GM12878 (cell line): ENCODE measurements around the gene YIF1A. TPM values are rescaled to one million over a fixed set of nuclear protein-coding genes. Genes with fewer than 3 reads are reported as not detected.

Source experiments
- ATAC-seq: fragments of 200-7000 bp; cut with Tn5 transposase; 3 replicates; pipeline ENCODE4 v1.9.1; 2020; ENCODE audit warnings: mild to moderate bottlenecking, moderate library complexity
- BruUV-seq: library from RNA; stranded (reverse); fragments of 400-500 nt; replicated peaks from 2 replicates; lab custom pipeline; 2021; lab: Mats Ljungman, UMichigan
- CTCF ChIA-PET: fragments of 300-600 bp; sonication (Branson Sonifier 250); formaldehyde crosslinking; extraction: SDS; loops from one replicate; lab custom pipeline; 2021; ENCODE audit warnings: inconsistent platforms; lab: Yijun Ruan, JAX
- POLR2A ChIA-PET: fragments of 350-600 bp; formaldehyde crosslinking; extraction: SDS; loops from one replicate; lab custom pipeline; 2021; ENCODE audit warnings: inconsistent platforms; lab: Charles Lee
- RAD21 ChIA-PET: fragments of 300-600 bp; sonication (Branson Sonifier 250); formaldehyde crosslinking; loops from one replicate; lab custom pipeline; 2023; ENCODE audit warnings: antibody characterized with exemption; ENCODE audit not compliant: unreplicated experiment; lab: Charles Lee
- SMC1A ChIA-PET: fragments of 300-600 bp; sonication (Branson Sonifier 250); formaldehyde crosslinking; loops from one replicate; lab custom pipeline; 2023; ENCODE audit not compliant: unreplicated experiment, uncharacterized antibody; lab: Charles Lee
- DNase-seq: peaks from one replicate; pipeline ENCODE4 v3.0.0-alpha.2; 2011; ENCODE audit warnings: low read depth, low spot score
- FAIRE-seq: peaks from 3 replicates; lab custom pipeline; 2011; peaks lifted over from hg19 to GRCh38; lab: Jason Lieb, UNC
- H2AFZ ChIP-seq: 2 replicates; pipeline ENCODE4 v1.6.0; 2011; ENCODE audit warnings: low read depth, low read length, control low read depth; ENCODE audit not compliant: control insufficient read depth
- H3K27ac ChIP-seq: 2 replicates; pipeline ENCODE4 v1.5.1; 2011; ENCODE audit warnings: control low read depth; ENCODE audit not compliant: control insufficient read depth, insufficient read depth
- H3K27me3 ChIP-seq, 2 experiments: replicated peaks in 1 of 2; 2 replicates each; pipeline versions ENCODE4 v1.6.0 to v1.6.1; 2011; ENCODE audit warnings: low read length in 1 of 2; ENCODE audit not compliant: control insufficient read depth in 2 of 2, insufficient read depth in 2 of 2
- H3K36me3 ChIP-seq, 2 experiments: 2 replicates each; pipeline ENCODE4 v1.5.1; 2011; ENCODE audit warnings: low read length in 1 of 2; ENCODE audit not compliant: control insufficient read depth in 2 of 2, insufficient read depth in 2 of 2
- H3K4me1 ChIP-seq: 2 replicates; pipeline ENCODE4 v1.6.1; 2011; ENCODE audit warnings: mild to moderate bottlenecking, low read length, moderate library complexity, mixed read lengths; ENCODE audit not compliant: control insufficient read depth, insufficient read depth
- H3K4me2 ChIP-seq: 2 replicates; pipeline ENCODE4 v1.6.0; 2011; ENCODE audit warnings: control low read depth; ENCODE audit not compliant: control insufficient read depth, insufficient read depth
- H3K4me3 ChIP-seq: fragments of 200-600 bp; sonication (generic); 2 replicates; pipeline ENCODE4 v1.5.1; 2016
- H3K79me2 ChIP-seq: 2 replicates; pipeline ENCODE4 v1.6.0; 2011; ENCODE audit warnings: low read length; ENCODE audit not compliant: control insufficient read depth, insufficient read depth
- H3K9ac ChIP-seq: 2 replicates; pipeline ENCODE4 v1.8.0; 2011; ENCODE audit warnings: low read length, control low read depth, mixed read lengths; ENCODE audit not compliant: control insufficient read depth, insufficient read depth
- H3K9me3 ChIP-seq: replicated peaks from 3 replicates; pipeline ENCODE4 v1.5.1; 2011; ENCODE audit warnings: mild to moderate bottlenecking, low read length; ENCODE audit not compliant: control insufficient read depth, insufficient read depth
- H4K20me1 ChIP-seq: 2 replicates; pipeline ENCODE4 v1.6.0; 2011; ENCODE audit not compliant: control insufficient read depth, insufficient read depth
- BRCA1 ChIP-seq: IDR thresholded peaks from 2 replicates; pipeline ENCODE4 v1.6.1; 2011; ENCODE audit warnings: low read depth, low read length, improper control_type of control experiment
- GATAD2B ChIP-seq: fragments of 450-650 bp; conservative IDR thresholded peaks from 2 replicates; pipeline ENCODE4 v1.6.1; 2017; ENCODE audit warnings: low read depth, mild to moderate bottlenecking, moderate library complexity
- HDAC6 ChIP-seq: fragments of 200-600 bp; sonication (generic); IDR thresholded peaks from one replicate; pipeline ENCODE4 v1.8.0; 2017; ENCODE audit warnings: antibody characterized with exemption; ENCODE audit not compliant: unreplicated experiment
- MYB ChIP-seq: fragments of 150-350 bp; IDR thresholded peaks from 2 replicates; pipeline ENCODE4 v1.6.1; 2014; ENCODE audit warnings: mild to moderate bottlenecking, low read depth, low read length, borderline replicate concordance
- PAX5 ChIP-seq: IDR thresholded peaks from 2 replicates; pipeline ENCODE4 v1.6.1; 2011; ENCODE audit warnings: low read depth, low read length, borderline replicate concordance
- RAD21 ChIP-seq: IDR thresholded peaks from 2 replicates; pipeline ENCODE4 v1.6.1; 2011; ENCODE audit warnings: mild to moderate bottlenecking, low read depth, low read length, moderate library complexity; ENCODE audit not compliant: insufficient read depth
- RBBP5 ChIP-seq: fragments of 200-600 bp; sonication (generic); conservative IDR thresholded peaks from 2 replicates; pipeline ENCODE4 v1.6.1; 2016
- SUPT20H ChIP-seq: IDR thresholded peaks from 2 replicates; pipeline ENCODE4 v1.6.1; 2011; ENCODE audit warnings: low read depth, mild to moderate bottlenecking, low read length, moderate library complexity, borderline replicate concordance; ENCODE audit not compliant: control insufficient read depth
- whole genome bisulfite sequencing: methylation state at CpG from one replicate; pipeline ENCODE4 v1.1.6; 2016; ENCODE audit warnings: low lambda C conversion rate; ENCODE audit not compliant: insufficient replicate concordance, insufficient coverage; ENCODE audit errors: missing lambda C conversion rate; 5-methylcytosine and 5-hydroxymethylcytosine counted together
- in situ Hi-C: fragments of 300-500 bp; cut with MboI; formaldehyde crosslinking; loops from 9 replicates; pipeline ENCODE4 v1.14.3; 2018; ENCODE audit warnings: mixed read lengths
- intact Hi-C: fragments of 100-400 bp; cut with micrococcal nuclease; formaldehyde crosslinking; loops from one replicate; pipeline ENCODE4 v1.14.2; 2022; ENCODE audit not compliant: unreplicated experiment
- polyA plus RNA-seq, 11 experiments: library from polyadenylated mRNA; depleted of rRNA in 4 of 11; unstranded in 6 of 11; stranded (reverse) in 5 of 11; fragments of >200 nt; fragmentation: Nextera tagmentation in 4 of 11; fragmentation: Illumina TruSeq in 1 of 11; extraction: Ambion mirVana in 4 of 11; extraction: Trizol in 1 of 11; gene quantifications; 1 replicate in 1 of 11; 2 replicates in 10 of 11; pipeline versions ENCODE4 v1.2.1 to v1.2.3, GENCODE V29; 2011 to 2016; ENCODE audit warnings: inconsistent platforms in 2 of 11, missing spikeins in 2 of 11, low read depth in 1 of 11
- total RNA-seq, 4 experiments: library from RNA; depleted of rRNA in 3 of 4; stranded (reverse); fragments of >200 nt in 3 of 4; fragmentation: Illumina TruSeq in 1 of 4; extraction: Trizol in 1 of 4; gene quantifications; 2 replicates each; pipeline versions ENCODE4 v1.2.1 to v1.2.3, GENCODE V29; 2013 to 2021
- TF ChIP-seq, protein P1 (sequence below): IDR thresholded peaks from 2 replicates; pipeline ENCODE4 v1.6.1; 2011; ENCODE audit warnings: borderline replicate concordance, low read depth, mild to moderate bottlenecking, moderate library complexity, low read length; ENCODE audit not compliant: insufficient read depth, poor library complexity, severe bottlenecking
- TF ChIP-seq, protein P2 (sequence below): fragments of 450-650 bp; IDR thresholded peaks from 2 replicates; pipeline ENCODE4 v1.6.1; 2018; ENCODE audit warnings: borderline replicate concordance, mild to moderate bottlenecking; ENCODE audit not compliant: partially characterized antibody
- TF ChIP-seq, protein P3 (sequence below): fragments of 450-650 bp; IDR thresholded peaks from 2 replicates; pipeline ENCODE4 v1.6.1; 2017; ENCODE audit warnings: mild to moderate bottlenecking
- TF ChIP-seq, protein P4 (sequence below): fragments of 450-650 bp; formaldehyde crosslinking; IDR thresholded peaks from 2 replicates; pipeline ENCODE4 v1.4.0; 2020; ENCODE audit warnings: mild to moderate bottlenecking, moderate library complexity

The YIF1A gene
- total and polyA plus RNA-seq, 10 of the 15 experiments (the other 5 are each of a cell fraction or from before 2014, with no cell fraction given): 6.6 to 128 (median 71.7) TPM

DNA sequence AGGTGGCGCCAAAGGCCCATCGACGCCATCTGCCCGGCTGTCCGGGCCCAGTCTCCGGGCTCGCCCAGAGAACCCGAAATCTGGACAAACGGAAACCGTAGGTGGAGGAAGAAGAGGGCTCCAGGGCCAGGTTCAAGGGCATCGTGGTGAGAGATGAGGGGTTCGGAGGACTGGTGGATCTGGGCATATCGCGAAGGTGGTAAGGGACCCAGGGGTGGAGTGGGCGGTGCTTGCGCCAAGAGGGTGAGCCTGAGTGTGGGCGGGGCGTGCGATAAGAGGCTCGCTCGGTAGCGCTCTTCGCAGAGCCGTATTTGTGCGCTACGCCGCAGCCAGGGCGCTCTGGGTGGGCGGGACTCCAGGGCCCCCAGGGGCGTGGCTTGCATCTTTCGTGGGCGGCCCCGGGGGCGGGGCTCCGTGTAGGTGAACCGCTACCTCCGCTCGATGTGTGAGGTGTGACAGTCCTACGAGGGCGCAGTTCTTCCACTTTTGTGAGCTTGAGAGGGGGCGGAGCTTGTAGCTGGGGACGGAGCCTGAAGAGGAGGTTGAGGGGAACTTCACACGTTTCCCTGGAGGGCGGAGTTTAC, 23.1 kb upstream of the YIF1A start:
- ChIA-PET CTCF (interaction anchor here (0.6 to 6.3 kb wide), 33 partner anchors 10 to 1171 kb away, joined by 3 to 166 read pairs (median 6); partner anchors contain the start of genes AIP, B4GAT1, BRMS1 and DPP3), SMC1A (interaction anchor here (0.5 to 2.8 kb wide), 28 partner anchors 10 to 411 kb away, joined by 3 to 33 read pairs (median 4); partner anchors contain the start of genes B4GAT1, BRMS1, MRPL11 and NPAS4), RAD21 (interaction anchor here (0.7 to 3.0 kb wide), 33 partner anchors 10 to 1089 kb away, joined by 3 to 49 read pairs (median 5); partner anchors contain the start of genes B4GAT1, DPP3, MRPL11 and PELI3), POLR2A (interaction anchor here (0.5 to 2.9 kb wide), 18 partner anchors 15 to 1041 kb away, joined by 3 to 19 read pairs (median 4); partner anchors contain the start of genes BRMS1, CCDC87, MRPL11 and POLD4)
- no peaks in the 10 kb centered on the region; a peak in 1 of 4 replicates for H3K27me3 ChIP-seq
- DNase-seq (peak; percentile 78), ATAC-seq (peak; percentile 93), FAIRE-seq (peak; percentile 91)
- no peaks in the 10 kb centered on the region for H3K9me3 ChIP-seq
- H4K20me1 ChIP-seq: no peaks in the 10 kb centered on the region
- 0% methylated on average over 29 of the region's 44 CpGs for WGBS
- H3K79me2 ChIP-seq: no peaks in the 10 kb centered on the region
- H2AFZ ChIP-seq: peak overlapping the region; percentile 99
- H3K36me3 ChIP-seq: no peaks in the 10 kb centered on the region
- H3K4me2 ChIP-seq: peak overlapping the region; percentile 93
- peak overlapping the region; percentile 69 for H3K9ac ChIP-seq
- intact Hi-C loops (loop anchor here (1.0 to 2.0 kb wide), 3 partner anchors 16 to 77 kb away; partner anchors contain the start of gene BRMS1), in situ Hi-C loops (no loop called here)
- BruUV-seq: no TSS peak
- H3K27ac ChIP-seq: peak overlapping the region; percentile 55; the same call in 1 of the 2 replicates
- peak overlapping the region; percentile 66 for H3K4me3 ChIP-seq
- no peaks in the 10 kb centered on the region; the same call in 1 of the 2 replicates for H3K4me1 ChIP-seq
- TF ChIP-seq RAD21: peak; percentile 94
- TF ChIP-seq BRCA1: no peak
- TF ChIP-seq, protein P1, sequence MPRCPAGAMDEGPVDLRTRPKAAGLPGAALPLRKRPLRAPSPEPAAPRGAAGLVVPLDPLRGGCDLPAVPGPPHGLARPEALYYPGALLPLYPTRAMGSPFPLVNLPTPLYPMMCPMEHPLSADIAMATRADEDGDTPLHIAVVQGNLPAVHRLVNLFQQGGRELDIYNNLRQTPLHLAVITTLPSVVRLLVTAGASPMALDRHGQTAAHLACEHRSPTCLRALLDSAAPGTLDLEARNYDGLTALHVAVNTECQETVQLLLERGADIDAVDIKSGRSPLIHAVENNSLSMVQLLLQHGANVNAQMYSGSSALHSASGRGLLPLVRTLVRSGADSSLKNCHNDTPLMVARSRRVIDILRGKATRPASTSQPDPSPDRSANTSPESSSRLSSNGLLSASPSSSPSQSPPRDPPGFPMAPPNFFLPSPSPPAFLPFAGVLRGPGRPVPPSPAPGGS: no peak
- no peak for TF ChIP-seq RBBP5
- TF ChIP-seq MYB: no peak
- TF ChIP-seq, protein P2, sequence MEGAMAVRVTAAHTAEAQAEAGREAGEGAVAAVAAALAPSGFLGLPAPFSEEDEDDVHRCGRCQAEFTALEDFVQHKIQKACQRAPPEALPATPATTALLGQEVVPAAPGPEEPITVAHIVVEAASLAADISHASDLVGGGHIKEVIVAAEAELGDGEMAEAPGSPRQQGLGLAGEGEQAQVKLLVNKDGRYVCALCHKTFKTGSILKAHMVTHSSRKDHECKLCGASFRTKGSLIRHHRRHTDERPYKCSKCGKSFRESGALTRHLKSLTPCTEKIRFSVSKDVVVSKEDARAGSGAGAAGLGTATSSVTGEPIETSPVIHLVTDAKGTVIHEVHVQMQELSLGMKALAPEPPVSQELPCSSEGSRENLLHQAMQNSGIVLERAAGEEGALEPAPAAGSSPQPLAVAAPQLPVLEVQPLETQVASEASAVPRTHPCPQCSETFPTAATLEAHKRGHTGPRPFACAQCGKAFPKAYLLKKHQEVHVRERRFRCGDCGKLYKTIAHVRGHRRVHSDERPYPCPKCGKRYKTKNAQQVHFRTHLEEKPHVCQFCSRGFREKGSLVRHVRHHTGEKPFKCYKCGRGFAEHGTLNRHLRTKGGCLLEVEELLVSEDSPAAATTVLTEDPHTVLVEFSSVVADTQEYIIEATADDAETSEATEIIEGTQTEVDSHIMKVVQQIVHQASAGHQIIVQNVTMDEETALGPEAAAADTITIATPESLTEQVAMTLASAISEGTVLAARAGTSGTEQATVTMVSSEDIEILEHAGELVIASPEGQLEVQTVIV: no peak
- TF ChIP-seq, protein P3, sequence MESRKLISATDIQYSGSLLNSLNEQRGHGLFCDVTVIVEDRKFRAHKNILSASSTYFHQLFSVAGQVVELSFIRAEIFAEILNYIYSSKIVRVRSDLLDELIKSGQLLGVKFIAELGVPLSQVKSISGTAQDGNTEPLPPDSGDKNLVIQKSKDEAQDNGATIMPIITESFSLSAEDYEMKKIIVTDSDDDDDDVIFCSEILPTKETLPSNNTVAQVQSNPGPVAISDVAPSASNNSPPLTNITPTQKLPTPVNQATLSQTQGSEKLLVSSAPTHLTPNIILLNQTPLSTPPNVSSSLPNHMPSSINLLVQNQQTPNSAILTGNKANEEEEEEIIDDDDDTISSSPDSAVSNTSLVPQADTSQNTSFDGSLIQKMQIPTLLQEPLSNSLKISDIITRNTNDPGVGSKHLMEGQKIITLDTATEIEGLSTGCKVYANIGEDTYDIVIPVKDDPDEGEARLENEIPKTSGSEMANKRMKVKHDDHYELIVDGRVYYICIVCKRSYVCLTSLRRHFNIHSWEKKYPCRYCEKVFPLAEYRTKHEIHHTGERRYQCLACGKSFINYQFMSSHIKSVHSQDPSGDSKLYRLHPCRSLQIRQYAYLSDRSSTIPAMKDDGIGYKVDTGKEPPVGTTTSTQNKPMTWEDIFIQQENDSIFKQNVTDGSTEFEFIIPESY: no peak
- peak; percentile 74 for TF ChIP-seq GATAD2B
- TF ChIP-seq HDAC6: no peak
- TF ChIP-seq, protein P4, sequence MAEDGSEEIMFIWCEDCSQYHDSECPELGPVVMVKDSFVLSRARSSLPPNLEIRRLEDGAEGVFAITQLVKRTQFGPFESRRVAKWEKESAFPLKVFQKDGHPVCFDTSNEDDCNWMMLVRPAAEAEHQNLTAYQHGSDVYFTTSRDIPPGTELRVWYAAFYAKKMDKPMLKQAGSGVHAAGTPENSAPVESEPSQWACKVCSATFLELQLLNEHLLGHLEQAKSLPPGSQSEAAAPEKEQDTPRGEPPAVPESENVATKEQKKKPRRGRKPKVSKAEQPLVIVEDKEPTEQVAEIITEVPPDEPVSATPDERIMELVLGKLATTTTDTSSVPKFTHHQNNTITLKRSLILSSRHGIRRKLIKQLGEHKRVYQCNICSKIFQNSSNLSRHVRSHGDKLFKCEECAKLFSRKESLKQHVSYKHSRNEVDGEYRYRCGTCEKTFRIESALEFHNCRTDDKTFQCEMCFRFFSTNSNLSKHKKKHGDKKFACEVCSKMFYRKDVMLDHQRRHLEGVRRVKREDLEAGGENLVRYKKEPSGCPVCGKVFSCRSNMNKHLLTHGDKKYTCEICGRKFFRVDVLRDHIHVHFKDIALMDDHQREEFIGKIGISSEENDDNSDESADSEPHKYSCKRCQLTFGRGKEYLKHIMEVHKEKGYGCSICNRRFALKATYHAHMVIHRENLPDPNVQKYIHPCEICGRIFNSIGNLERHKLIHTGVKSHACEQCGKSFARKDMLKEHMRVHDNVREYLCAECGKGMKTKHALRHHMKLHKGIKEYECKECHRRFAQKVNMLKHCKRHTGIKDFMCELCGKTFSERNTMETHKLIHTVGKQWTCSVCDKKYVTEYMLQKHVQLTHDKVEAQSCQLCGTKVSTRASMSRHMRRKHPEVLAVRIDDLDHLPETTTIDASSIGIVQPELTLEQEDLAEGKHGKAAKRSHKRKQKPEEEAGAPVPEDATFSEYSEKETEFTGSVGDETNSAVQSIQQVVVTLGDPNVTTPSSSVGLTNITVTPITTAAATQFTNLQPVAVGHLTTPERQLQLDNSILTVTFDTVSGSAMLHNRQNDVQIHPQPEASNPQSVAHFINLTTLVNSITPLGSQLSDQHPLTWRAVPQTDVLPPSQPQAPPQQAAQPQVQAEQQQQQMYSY (CRISPR knock-in tag): no peak
- 0 out of 2 replicates have a peak, but pooled peaks have one; percentile 6 for TF ChIP-seq PAX5
- TF ChIP-seq SUPT20H: no peak
